Lower leg skin (tissue), 4 donors: ENCODE measurements around the gene THBS3. TPM values are rescaled to one million over a fixed set of nuclear protein-coding genes. Genes with fewer than 3 reads are reported as not detected.
A peak's percentile ranks its signal among the peaks of the same experiment; 100 is the strongest.
"Not testable (repeated sequence)": the region's sequence is repeated elsewhere in the genome, so short reads cannot be mapped to it uniquely, and the experiment has no call there.

ENCODE experiments used
- DNase-seq, 2 donors: peaks; one replicate each; pipeline ENCODE4 v3.0.0-alpha.2; 2019; ENCODE audit warnings: low spot score in 2 of 2
- H3K4me3 ChIP-seq: fragments of 200-600 bp; sonication (generic); 2 replicates; pipeline ENCODE4 v1.5.1; 2017; ENCODE audit warnings: mild to moderate bottlenecking, low read depth; ENCODE audit not compliant: poor library complexity, severe bottlenecking
- CTCF ChIP-seq, 3 donors: fragments of 450-650 bp; IDR thresholded peaks; one replicate each; pipeline ENCODE4 v1.5.1; 2016; ENCODE audit warnings: antibody characterized with exemption in 3 of 3, mild to moderate bottlenecking in 3 of 3, moderate library complexity in 2 of 3
- POLR2A ChIP-seq, 2 donors: fragments of 450-650 bp; IDR thresholded peaks; one replicate each; pipeline ENCODE4 v1.6.1; 2016 to 2017; ENCODE audit warnings: antibody characterized with exemption in 2 of 2, mild to moderate bottlenecking in 1 of 2, moderate library complexity in 1 of 2
- WGBS, 2 donors: methylation state at CpG; one replicate each; pipeline ENCODE4 v1.1.5; 2018; 5-methylcytosine and 5-hydroxymethylcytosine counted together
- intact Hi-C: fragments of 100-400 bp; cut with DNase I; formaldehyde crosslinking; loops from one replicate; pipeline ENCODE4 v1.15.0; 2023; ENCODE audit warnings: low total_unique reads
- microRNA counts, 2 donors: library from miRNA; unstranded; fragments of <30 nt; microRNA quantifications; one replicate each; lab custom pipeline; 2016
- total RNA-seq, 4 donors: library from RNA; depleted of rRNA; stranded (reverse); fragments of >200 nt; gene quantifications; one replicate each; pipeline ENCODE4 v1.1.0, GENCODE V29; 2016

Gene THBS3
- total RNA-seq, 4 donors from 2014 or later: 15.6 to 26.6 (median 20.2) TPM

DNA sequence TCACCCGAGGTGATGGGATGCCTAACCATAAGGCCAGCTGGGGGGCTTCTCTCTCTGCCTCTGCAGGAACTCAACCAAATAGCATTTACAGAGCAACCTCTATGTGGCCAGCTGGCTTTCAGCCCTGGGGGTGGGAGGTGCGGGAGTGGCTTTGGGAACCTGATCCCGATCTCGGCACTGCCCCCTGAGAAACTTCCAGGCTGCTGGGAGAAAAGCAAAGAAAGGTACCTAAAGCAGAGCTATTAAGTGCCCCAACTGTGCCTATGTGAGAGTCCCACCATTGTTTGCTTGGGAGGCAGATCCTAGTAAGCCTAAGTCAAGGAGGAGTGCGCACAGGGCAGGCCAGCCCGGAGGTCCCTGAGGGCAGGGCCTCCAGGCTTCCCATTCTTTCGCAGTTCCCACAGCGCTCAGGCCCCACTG lies 41.6 kb downstream of the THBS3 start:
- WGBS, 2 donors: 62 to 67% methylated on average over 8 of the region's 8 CpGs
- H3K4me3 ChIP-seq: no peak overlapping the region
- intact Hi-C loops: no loop called here
- TF ChIP-seq POLR2A (IDR thresholded peaks at IDR 0.05): no peak
- no peak for TF ChIP-seq CTCF (IDR thresholded peaks at IDR 0.05)
- peak in 1 of 2 donors; percentile 83 for DNase-seq

DNA sequence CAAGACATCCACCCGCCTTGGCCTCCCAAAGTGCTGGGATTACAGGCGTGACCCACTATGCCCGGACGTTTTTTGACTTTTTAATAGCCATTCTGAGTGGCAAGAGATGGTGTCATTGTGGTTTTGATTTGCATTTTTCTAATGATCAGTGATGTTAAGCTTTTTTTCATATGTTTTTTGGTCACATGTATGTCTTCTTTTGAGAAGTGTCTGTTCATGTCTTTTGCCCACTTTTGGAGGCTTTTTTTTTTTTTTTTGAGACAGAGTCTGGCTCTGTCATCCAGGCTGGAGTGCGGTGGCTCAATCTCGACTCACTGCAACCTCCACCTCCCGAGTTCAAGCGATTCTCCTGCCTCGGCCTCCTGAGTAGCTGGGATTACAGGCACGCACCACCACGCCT lies 43.1 kb downstream of the THBS3 start:
- intact Hi-C loops, H3K4me3 ChIP-seq: not testable (repeated sequence)
- DNase-seq: peak in 1 of 2 donors; percentile 52
- 90 to 95% methylated on average over 11 of the region's 11 CpGs for WGBS, 2 donors

GRCh38 chr1:155163785-155164184 lies 43.9 kb downstream of the THBS3 start:
- intact Hi-C loops, H3K4me3 ChIP-seq, DNase-seq: not testable (repeated sequence)
- WGBS, 2 donors: 93 to 98% methylated on average over 4 of the region's 4 CpGs

DNA sequence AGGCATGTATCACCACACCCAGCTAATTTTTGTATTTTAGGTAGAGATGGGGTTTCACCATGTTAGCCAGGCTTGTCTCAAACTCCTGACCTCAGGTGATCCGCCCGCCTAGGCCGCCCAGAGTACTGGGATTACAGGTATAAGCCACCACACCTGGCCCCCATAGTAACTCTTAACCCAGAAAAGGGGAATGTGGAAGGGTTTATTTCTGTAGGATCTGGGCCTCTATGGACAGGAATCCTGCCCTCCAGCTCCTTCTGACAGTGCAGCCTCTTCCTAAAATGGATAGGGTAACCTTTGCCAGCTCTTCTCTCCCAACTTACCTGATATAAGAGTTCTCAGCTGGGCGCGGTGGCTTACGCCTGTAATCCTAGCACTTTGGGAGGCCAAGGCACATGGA lies 45.1 kb downstream of the THBS3 start:
- intact Hi-C loops, DNase-seq, H3K4me3 ChIP-seq: not testable (repeated sequence)
- 95 to 99% methylated on average over 6 of the region's 6 CpGs for WGBS, 2 donors

- H3K4me3 ChIP-seq: no peak overlapping the region
- WGBS, 2 donors: 80 to 87% methylated on average over 8 of the region's 8 CpGs
- TF ChIP-seq CTCF (IDR thresholded peaks at IDR 0.05) (no peak), POLR2A (IDR thresholded peaks at IDR 0.05) (no peak)
- no peak for DNase-seq
- intact Hi-C loops: no loop called here
These were observed 47.6 kb downstream of the THBS3 start for GRCh38 chr1:155160128-155160527.

DNA sequence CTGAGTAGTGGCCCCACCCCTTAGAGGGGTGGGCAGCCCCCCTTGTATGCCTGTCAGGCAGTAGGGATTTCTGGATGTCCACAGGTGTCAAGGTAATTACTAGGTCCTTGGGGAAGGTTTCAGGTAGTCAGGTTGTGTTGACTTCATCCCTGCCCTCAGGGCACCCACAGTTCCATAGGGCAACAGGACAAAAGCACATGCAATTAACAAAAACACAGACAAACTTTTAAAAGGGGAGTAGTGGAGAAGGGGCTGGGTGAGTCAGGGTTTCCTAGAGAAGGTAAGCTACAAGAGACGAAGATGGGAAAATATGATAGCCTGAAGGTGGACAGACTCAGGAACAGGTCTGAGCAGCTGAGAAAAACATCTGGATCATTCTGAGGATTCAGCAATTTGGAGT lies 48.7 kb downstream of the THBS3 start:
- no peak overlapping the region for H3K4me3 ChIP-seq
- no peak for TF ChIP-seq CTCF (IDR thresholded peaks at IDR 0.05)
- no peak for TF ChIP-seq POLR2A (IDR thresholded peaks at IDR 0.05)
- no peak for DNase-seq
- 50 to 57% methylated on average over 1 of the region's 1 CpG for WGBS, 2 donors
- intact Hi-C loops: no loop called here

DNA sequence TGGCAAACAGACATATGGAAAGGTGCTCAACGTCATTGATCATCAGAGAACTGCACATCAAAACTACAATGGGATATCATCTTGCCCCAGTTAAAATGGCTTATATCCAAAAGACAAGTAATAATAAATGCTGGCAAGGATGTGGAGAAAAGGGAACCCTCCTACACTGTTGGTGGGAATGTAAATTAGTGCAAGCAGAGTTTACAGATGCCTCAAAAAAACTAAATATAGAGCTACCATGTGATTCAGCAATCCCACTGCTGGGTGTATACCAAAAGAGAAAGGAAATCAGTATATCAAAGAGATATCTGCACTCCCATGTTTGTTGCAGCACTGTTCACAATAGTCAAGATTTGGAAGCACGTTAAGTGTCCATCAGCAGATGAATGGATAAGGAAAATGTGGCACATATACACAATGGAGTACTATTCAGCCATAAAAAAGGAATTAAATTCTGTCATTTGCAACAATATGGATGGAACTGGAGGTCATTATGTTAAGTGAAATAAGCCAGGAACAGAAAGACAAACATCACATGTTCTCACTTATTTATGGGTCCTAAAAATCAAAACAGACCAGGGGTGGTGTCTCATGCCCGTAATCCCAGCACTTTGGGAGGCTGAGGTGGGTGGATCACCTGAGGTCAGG lies 51.6 kb downstream of the THBS3 start:
- DNase-seq, intact Hi-C loops, H3K4me3 ChIP-seq: not testable (repeated sequence)
- 64 to 71% methylated on average over 3 of the region's 3 CpGs for WGBS, 2 donors

MicroRNAs encoded within 50 kb of the gene (microRNA counts, 767-probe panel; counts per million panel counts)
- microRNA hsa-miR-92b-3p (lab: Ali Mortazavi, UCI): 0 to 358 counts per million in 2 donors

Other genes with a start within 250 kb of the THBS3 start
- gene PYGO2, start 246.1 kb downstream of the THBS3 start, total RNA-seq: 10 to 100 TPM; 31.9 to 38.0 (median 36.3) TPM
- gene SHC1, start 237.2 kb downstream of the THBS3 start, total RNA-seq: 10 to 100 TPM; 45.4 to 68.9 (median 66.4) TPM
- 10 to 100 TPM; 40.0 to 58.7 (median 45.3) TPM for gene CKS1B, start 233.2 kb downstream of the THBS3 start, total RNA-seq
- gene FLAD1, start 224.6 kb downstream of the THBS3 start, total RNA-seq: 10 to 100 TPM; 38.7 to 45.3 (median 41.6) TPM
- 1 to 10 TPM in 1 of 4 donors, not detected in 3; 1.4 TPM for gene LENEP, start 214.3 kb downstream of the THBS3 start, total RNA-seq
- gene ZBTB7B, start 205.1 kb downstream of the THBS3 start, total RNA-seq: 100 to 1,000 TPM; 270 to 295 (median 286) TPM
- gene DCST2, start 174.1 kb downstream of the THBS3 start, total RNA-seq: 10 to 100 TPM in 1 of 4 donors, 1 to 10 TPM in 3; 3.8 to 11.5 (median 6.3) TPM
- gene DCST1, start 174.1 kb downstream of the THBS3 start, total RNA-seq: 1 to 10 TPM in 2 of 4 donors, under 1 TPM in 2; 0.38 to 3.6 (median 0.87) TPM
- gene ADAM15, start 156.6 kb downstream of the THBS3 start, total RNA-seq: 100 to 1,000 TPM; 232 to 289 (median 279) TPM
- gene EFNA4, start 144.2 kb downstream of the THBS3 start, total RNA-seq: 10 to 100 TPM; 29.5 to 66.6 (median 52.9) TPM
- 100 to 1,000 TPM; 111 to 150 (median 129) TPM for gene EFNA3, start 129.1 kb downstream of the THBS3 start, total RNA-seq
- 100 to 1,000 TPM; 125 to 235 (median 185) TPM for gene EFNA1, start 80.0 kb downstream of the THBS3 start, total RNA-seq
- gene SLC50A1, start 72.0 kb downstream of the THBS3 start, total RNA-seq: 10 to 100 TPM; 33.3 to 59.4 (median 43.7) TPM
- 10 to 100 TPM; 19.2 to 74.7 (median 36.9) TPM for gene DPM3, start 67.4 kb downstream of the THBS3 start, total RNA-seq
- gene KRTCAP2, start 34.6 kb downstream of the THBS3 start, total RNA-seq: 100 to 1,000 TPM in 2 of 4 donors, 10 to 100 TPM in 2; 48.6 to 109 (median 97.6) TPM
- gene TRIM46, start 34.0 kb downstream of the THBS3 start, total RNA-seq: 1 to 10 TPM in 1 of 4 donors, under 1 TPM in 2, not detected in 1; 0.17 to 1.2 (median 0.62) TPM
- 10 to 100 TPM; 20.5 to 54.8 (median 40.8) TPM for gene MTX1, start 798 bp upstream of the THBS3 start, total RNA-seq
- 10 to 100 TPM in 3 of 4 donors, 1 to 10 TPM in 1; 9.6 to 26.0 (median 18.7) TPM for gene ENTREP3, start 47.6 kb upstream of the THBS3 start, total RNA-seq
- 10 to 100 TPM; 67.8 to 96.9 (median 87.6) TPM for gene SCAMP3, start 54.5 kb upstream of the THBS3 start, total RNA-seq
- gene CLK2, start 65.6 kb upstream of the THBS3 start, total RNA-seq: 10 to 100 TPM; 24.6 to 55.8 (median 38.0) TPM
- gene HCN3, start 69.6 kb upstream of the THBS3 start, total RNA-seq: 1 to 10 TPM; 5.4 to 8.5 (median 6.4) TPM
- 1 to 10 TPM in 2 of 4 donors, under 1 TPM in 2; 0.13 to 1.7 (median 0.77) TPM for gene PKLR, start 93.5 kb upstream of the THBS3 start, total RNA-seq
- 100 to 1,000 TPM in 3 of 4 donors, 10 to 100 TPM in 1; 98.5 to 185 (median 141) TPM for gene FDPS, start 101.0 kb upstream of the THBS3 start, total RNA-seq
- 10 to 100 TPM; 33.7 to 42.2 (median 41.1) TPM for gene RUSC1, start 113.0 kb upstream of the THBS3 start, total RNA-seq